Measurements from ENCODE around the gene GNS. TPM values are rescaled to one million over a fixed set of nuclear protein-coding genes. Genes with fewer than 3 reads are reported as not detected.

The GNS gene
- polyA plus RNA-seq, 3 donors = 157 to 181 (median 172) TPM

- no peak for DNase-seq (ENCODE audit: extremely low read depth in 1 of 11, low read depth in 9 of 11, low spot score in 4 of 11)
These were observed 91.4 kb downstream of the GNS start for GRCh38 chr12:64667793-64668192.

GRCh38 chr12:64666054-64666914 is 92.9 kb downstream of the GNS start:
- peak in 2 of 11 donors; percentile 23 to 33 for DNase-seq (ENCODE audit: extremely low read depth in 1 of 11, low read depth in 9 of 11, low spot score in 4 of 11)

GRCh38 chr12:64665514-64665913 is 93.7 kb downstream of the GNS start:
- no peak for DNase-seq (ENCODE audit: extremely low read depth in 1 of 11, low read depth in 9 of 11, low spot score in 4 of 11)

Other genes starting within 250 kb of the GNS start
- gene RASSF3, start 148.9 kb downstream of the GNS start, polyA plus RNA-seq (ENCODE audit: insufficient read length in 3 of 3) = 10 to 100 TPM; 18.9 to 22.9 (median 19.7) TPM
- 10 to 100 TPM in 1 of 3 donors, 1 to 10 TPM in 2; 5.8 to 12.2 (median 5.8) TPM for gene TBC1D30, start 65.2 kb upstream of the GNS start, polyA plus RNA-seq (ENCODE audit: insufficient read length in 3 of 3)